Measurements from ENCODE around the gene EDDM13.

- TF ChIP-seq POLR2A (IDR thresholded peaks at IDR 0.05) = no peak
- TF ChIP-seq CTCF (IDR thresholded peaks at IDR 0.05 in 4 of 5, conservative IDR thresholded peaks at IDR 0.05 in 1 of 5) = no peak
Observed at GRCh38 chr19:56284746-56285145, 12.2 kb downstream of the EDDM13 start.
